K562 (cell line): ENCODE data around the gene RHBDD1. TPM values are rescaled to one million over a fixed set of nuclear protein-coding genes. Genes with fewer than 3 reads are reported as not detected.

Source experiments
- ATF1 ChIP-seq, 2 experiments: fragments of 450-650 bp in 1 of 2; IDR thresholded peaks; 2 replicates each; pipeline ENCODE4 v1.6.1; 2016; ENCODE audit warnings: missing compliant biosample characterization in 1 of 2, missing genetic modification characterization in 1 of 2
- ATF7 ChIP-seq: fragments of 450-650 bp; IDR thresholded peaks from 2 replicates; pipeline ENCODE4 v1.7.1; 2014; ENCODE audit warnings: mild to moderate bottlenecking, moderate library complexity
- FOXP1 ChIP-seq: sonication (generic); formaldehyde crosslinking; IDR thresholded peaks from 2 replicates; pipeline ENCODE4 v1.8.0; 2022; ENCODE audit warnings: mild to moderate bottlenecking, missing genetic modification reagents
- GATAD2B ChIP-seq: fragments of 450-650 bp; IDR thresholded peaks from 2 replicates; pipeline ENCODE4 v1.6.1; 2017; ENCODE audit warnings: mild to moderate bottlenecking, borderline replicate concordance
- HDAC1 ChIP-seq, 2 experiments: fragments of 450-650 bp; IDR thresholded peaks; 2 replicates each; pipeline ENCODE4 v1.6.1; 2016 to 2017; ENCODE audit warnings: inconsistent platforms in 1 of 2, mild to moderate bottlenecking in 1 of 2, moderate library complexity in 1 of 2
- HMG20A ChIP-seq: fragments of 450-650 bp; formaldehyde crosslinking; conservative IDR thresholded peaks from 2 replicates; pipeline ENCODE4 v1.4.0; 2020; ENCODE audit warnings: mild to moderate bottlenecking, mixed read lengths
- KDM2B ChIP-seq: fragments of 250-450 bp; sonication (Bioruptor Pico); IDR thresholded peaks from 2 replicates; pipeline ENCODE4 v1.8.0; 2021; ENCODE audit warnings: mild to moderate bottlenecking, moderate library complexity
- KLF6 ChIP-seq: fragments of 250-450 bp; sonication (Bioruptor Pico); IDR thresholded peaks from 2 replicates; pipeline ENCODE4 v1.4.0; 2020; ENCODE audit warnings: mild to moderate bottlenecking, moderate library complexity, borderline replicate concordance
- MAZ ChIP-seq, 2 experiments: fragments of 450-650 bp in 1 of 2; sonication (generic) in 1 of 2; formaldehyde crosslinking; IDR thresholded peaks in 1 of 2; conservative IDR thresholded peaks in 1 of 2; 2 replicates each; pipeline versions ENCODE4 v1.4.0 to v1.5.0; 2020; ENCODE audit warnings: mild to moderate bottlenecking in 1 of 2, missing genetic modification reagents in 1 of 2
- MGA ChIP-seq: fragments of 450-650 bp; IDR thresholded peaks from 2 replicates; pipeline ENCODE4 v1.6.1; 2016; ENCODE audit warnings: mild to moderate bottlenecking, moderate library complexity
- POLR2G ChIP-seq: fragments of 200-400 bp; formaldehyde crosslinking; IDR thresholded peaks from 2 replicates; pipeline ENCODE4 v1.6.1; 2017; ENCODE audit warnings: low read depth, mild to moderate bottlenecking, antibody characterized with exemption, low read length, moderate library complexity
- PTTG1 ChIP-seq: fragments of 450-650 bp; IDR thresholded peaks from 2 replicates; pipeline ENCODE4 v1.6.1; 2016; ENCODE audit warnings: low read depth, mild to moderate bottlenecking, missing genetic modification characterization, missing compliant biosample characterization
- RBM17 ChIP-seq: fragments of 200-400 bp; formaldehyde crosslinking; IDR thresholded peaks from 2 replicates; pipeline ENCODE4 v1.6.1; 2017; ENCODE audit warnings: low read depth, mild to moderate bottlenecking, low read length, borderline replicate concordance
- SP1 ChIP-seq: sonication (generic); formaldehyde crosslinking; IDR thresholded peaks from 2 replicates; pipeline ENCODE4 v1.8.1; 2022; ENCODE audit warnings: mild to moderate bottlenecking, missing genetic modification reagents
- SP2 ChIP-seq: IDR thresholded peaks from 2 replicates; pipeline ENCODE4 v1.6.1; 2011; ENCODE audit warnings: mild to moderate bottlenecking, low read depth, low read length, moderate library complexity; ENCODE audit not compliant: poor library complexity, severe bottlenecking; ENCODE audit errors: extremely low read depth
- SUPT5H ChIP-seq: fragments of 450-650 bp; IDR thresholded peaks from 2 replicates; pipeline ENCODE4 v1.6.1; 2016
- TEAD1 ChIP-seq, 2 experiments: fragments of 450-650 bp in 1 of 2; sonication (generic) in 1 of 2; formaldehyde crosslinking; IDR thresholded peaks; 2 replicates each; pipeline versions ENCODE4 v1.4.0 to v1.8.0; 2020 to 2022; ENCODE audit warnings: mild to moderate bottlenecking in 2 of 2, missing genetic modification reagents in 1 of 2
- ZNF830 ChIP-seq: fragments of 250-450 bp; sonication (Bioruptor Pico); IDR thresholded peaks from 2 replicates; pipeline ENCODE4 v1.5.0; 2021; ENCODE audit warnings: mild to moderate bottlenecking
- polyA plus RNA-seq, 8 experiments: library from polyadenylated mRNA; depleted of rRNA in 4 of 8; stranded (reverse) in 5 of 8; unstranded in 3 of 8; fragments of >200 nt; fragmentation: Nextera tagmentation in 2 of 8; fragmentation: Illumina TruSeq in 1 of 8; extraction: Ambion mirVana in 2 of 8; extraction: Trizol in 1 of 8; gene quantifications; 2 replicates each; pipeline versions ENCODE4 v1.2.1 to v1.2.3, GENCODE V29; 2011 to 2014; ENCODE audit warnings: inconsistent platforms in 1 of 8, missing spikeins in 1 of 8
- total RNA-seq, 7 experiments: library from RNA; depleted of rRNA in 6 of 7; stranded (reverse); fragments of >200 nt in 6 of 7; fragmentation: Illumina TruSeq in 2 of 7; extraction: Trizol in 2 of 7; gene quantifications; 2 replicates each; pipeline versions ENCODE4 v1.2.1 to v1.2.3, GENCODE V29; 2011 to 2021; ENCODE audit warnings: low replicate concordance in 1 of 7

RHBDD1 gene
- total and polyA plus RNA-seq, 9 of the 15 experiments (the other 6 are each of a cell fraction or from before 2014, with no cell fraction given) = 4.8 to 34.8 (median 15.6) TPM

GRCh38 chr2:226791487-226792081 is 44.3 kb upstream of the RHBDD1 start (continued):
- TF ChIP-seq MGA (peak; percentile 78), RBM17 (no peak), POLR2G (peak; percentile 90), SUPT5H (peak; percentile 59; the same call in 1 of the 2 replicates), TEAD1 (CRISPR knock-in tag; IDR thresholded peaks at IDR 0.05) (peak in 1 of 2 experiments; percentile 78; a peak in 1 of 4 replicates), ZNF830 (no peak), ATF1 (CRISPR knock-in tag; IDR thresholded peaks at IDR 0.05) (no peak), ATF1 (tag; IDR thresholded peaks at IDR 0.05) (peak; percentile 58), SP2 (peak; percentile 15), HDAC1 (IDR thresholded peaks at IDR 0.05) (0 out of 4 replicates have a peak, but pooled peaks of 1 of the 2 experiments have one; percentile 36), MAZ (CRISPR knock-in tag; conservative IDR thresholded peaks at IDR 0.05 in 1 of 2, IDR thresholded peaks at IDR 0.05 in 1 of 2) (peak in 1 of 2 experiments; percentile 76; a peak in 3 of 4 replicates), HMG20A (CRISPR knock-in tag) (no peak), ATF7 (no peak), KLF6 (CRISPR knock-in tag) (no peak), PTTG1 (tag) (no peak), FOXP1 (peak; percentile 85), GATAD2B (0 out of 2 replicates have a peak, but pooled peaks have one; percentile 55), KDM2B (CRISPR knock-in tag) (peak; percentile 54; the same call in 1 of the 2 replicates), SP1 (CRISPR knock-in tag) (no peak)
